GM12875 (cell line): ENCODE measurements around the gene PABPC1L2A.
"Not testable (repeated sequence)": the region's sequence is repeated elsewhere in the genome, so short reads cannot be mapped to it uniquely, and the experiment has no call there.

Experiments used
- H3K4me3 ChIP-seq: one replicate; pipeline ENCODE4 v1.5.1; 2011; ENCODE audit warnings: low read depth, low read length, control low read depth
- TF ChIP-seq, protein P1 (sequence below): IDR thresholded peaks from 2 replicates; pipeline ENCODE4 v1.5.1; 2011; ENCODE audit warnings: low read depth, mild to moderate bottlenecking, control low read depth, inconsistent platforms, low read length, moderate library complexity, borderline replicate concordance; ENCODE audit not compliant: insufficient read depth

Gene PABPC1L2A

DNA sequence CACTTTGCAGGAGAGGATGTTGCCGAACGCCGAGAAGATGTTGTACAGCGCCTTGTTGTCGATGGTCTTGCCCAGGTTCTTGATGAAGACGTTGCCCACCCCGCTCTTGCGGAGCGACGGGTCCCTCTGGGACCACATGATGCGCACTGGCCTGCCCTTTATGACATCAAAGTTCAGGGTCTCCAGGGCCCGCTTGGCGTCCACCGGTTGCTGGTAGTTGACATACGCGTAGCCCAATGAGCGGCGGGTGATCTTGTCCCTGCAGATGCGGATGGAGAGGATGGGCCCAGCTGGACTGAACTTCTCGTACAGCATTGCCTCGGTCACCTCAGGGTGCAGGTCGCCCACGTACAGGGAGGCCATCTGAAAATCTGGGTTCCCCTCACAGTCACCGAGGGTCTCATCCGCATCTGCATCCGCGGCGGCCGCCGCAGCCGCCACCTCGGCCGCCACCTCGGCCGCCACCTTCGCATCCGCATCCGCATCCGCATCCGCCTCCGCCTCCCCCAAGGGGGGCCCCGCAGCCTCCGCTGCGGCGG, at the start of gene PABPC1L2A:
Gene PABPC1L2A (minus strand): TSS at position 489 of the 539 bp plus-strand sequence. CDS start 126 bp downstream, at position 363.
- H3K4me3 ChIP-seq, result not testable (repeated sequence)

DNA sequence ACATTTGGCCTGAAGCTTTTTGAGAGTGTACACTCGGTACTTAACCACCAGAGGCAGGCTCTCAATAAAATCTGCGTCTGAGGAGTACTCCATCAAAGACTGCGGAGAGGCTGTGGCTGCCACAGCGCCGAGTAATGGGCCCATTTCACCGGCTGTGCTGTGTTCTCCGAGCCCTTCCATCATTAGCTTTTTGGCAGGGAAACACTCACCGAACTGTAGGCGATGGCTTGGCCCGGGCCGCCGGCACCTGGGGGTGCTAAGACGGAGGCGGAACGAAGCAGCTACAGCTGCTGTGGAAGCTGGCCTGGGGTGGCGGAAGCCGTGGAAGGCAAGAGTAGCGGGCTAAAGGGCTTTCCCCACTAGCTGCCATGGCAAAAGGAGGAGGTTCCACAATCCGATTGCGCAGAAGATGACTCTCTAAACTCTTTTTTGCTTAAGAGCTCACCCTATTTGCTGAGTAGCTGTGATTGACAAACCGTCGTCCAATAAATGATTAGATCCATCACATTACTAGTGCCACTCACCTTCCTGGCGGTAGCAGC, 48.5 kb upstream of the PABPC1L2A start:
- H3K4me3 ChIP-seq, result no peak overlapping the region
- TF ChIP-seq, protein P1, sequence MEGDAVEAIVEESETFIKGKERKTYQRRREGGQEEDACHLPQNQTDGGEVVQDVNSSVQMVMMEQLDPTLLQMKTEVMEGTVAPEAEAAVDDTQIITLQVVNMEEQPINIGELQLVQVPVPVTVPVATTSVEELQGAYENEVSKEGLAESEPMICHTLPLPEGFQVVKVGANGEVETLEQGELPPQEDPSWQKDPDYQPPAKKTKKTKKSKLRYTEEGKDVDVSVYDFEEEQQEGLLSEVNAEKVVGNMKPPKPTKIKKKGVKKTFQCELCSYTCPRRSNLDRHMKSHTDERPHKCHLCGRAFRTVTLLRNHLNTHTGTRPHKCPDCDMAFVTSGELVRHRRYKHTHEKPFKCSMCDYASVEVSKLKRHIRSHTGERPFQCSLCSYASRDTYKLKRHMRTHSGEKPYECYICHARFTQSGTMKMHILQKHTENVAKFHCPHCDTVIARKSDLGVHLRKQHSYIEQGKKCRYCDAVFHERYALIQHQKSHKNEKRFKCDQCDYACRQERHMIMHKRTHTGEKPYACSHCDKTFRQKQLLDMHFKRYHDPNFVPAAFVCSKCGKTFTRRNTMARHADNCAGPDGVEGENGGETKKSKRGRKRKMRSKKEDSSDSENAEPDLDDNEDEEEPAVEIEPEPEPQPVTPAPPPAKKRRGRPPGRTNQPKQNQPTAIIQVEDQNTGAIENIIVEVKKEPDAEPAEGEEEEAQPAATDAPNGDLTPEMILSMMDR, result no peak

DNA sequence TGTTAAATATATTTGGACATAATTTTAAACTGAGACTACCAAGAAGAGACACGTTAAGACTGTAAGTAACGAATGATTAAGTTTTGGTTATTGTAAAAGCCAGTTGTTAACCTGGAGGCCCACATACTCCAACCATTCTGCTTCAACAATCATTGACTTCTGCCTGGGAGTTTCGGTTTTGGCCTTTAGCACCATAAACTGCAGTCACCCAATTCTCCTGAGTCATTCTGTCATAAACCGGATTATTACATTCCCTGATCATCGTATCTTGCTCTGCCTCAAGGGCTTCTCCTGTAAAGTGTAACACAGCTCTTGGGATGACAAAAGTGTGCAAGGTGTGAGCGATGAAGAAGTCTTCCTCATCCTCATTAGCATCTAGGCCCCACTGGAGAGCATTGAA, 46.9 kb upstream of the PABPC1L2A start:
- TF ChIP-seq, protein P1, result no peak
- H3K4me3 ChIP-seq, result no peak overlapping the region

DNA sequence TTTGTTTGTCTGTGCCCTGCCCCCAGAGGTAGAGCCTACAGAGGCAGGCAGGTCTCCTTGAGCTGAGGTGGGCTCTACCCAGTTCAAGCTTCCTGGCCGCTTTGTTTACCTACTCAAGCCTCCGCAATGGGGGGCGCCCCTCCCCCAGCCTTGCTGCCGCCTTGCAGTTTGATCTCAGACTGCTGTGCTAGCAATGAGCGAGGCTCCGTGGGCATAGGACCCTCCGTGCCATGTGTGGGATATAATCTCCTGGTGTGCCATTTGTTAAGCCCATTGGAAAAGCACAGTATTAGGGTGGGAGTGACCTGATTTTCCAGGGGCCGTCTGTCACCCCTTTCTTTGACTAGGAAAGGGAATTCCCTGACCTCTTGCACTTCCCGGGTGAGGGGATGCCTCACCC, 20.2 kb upstream of the PABPC1L2A start:
- H3K4me3 ChIP-seq, result not testable (repeated sequence)

DNA sequence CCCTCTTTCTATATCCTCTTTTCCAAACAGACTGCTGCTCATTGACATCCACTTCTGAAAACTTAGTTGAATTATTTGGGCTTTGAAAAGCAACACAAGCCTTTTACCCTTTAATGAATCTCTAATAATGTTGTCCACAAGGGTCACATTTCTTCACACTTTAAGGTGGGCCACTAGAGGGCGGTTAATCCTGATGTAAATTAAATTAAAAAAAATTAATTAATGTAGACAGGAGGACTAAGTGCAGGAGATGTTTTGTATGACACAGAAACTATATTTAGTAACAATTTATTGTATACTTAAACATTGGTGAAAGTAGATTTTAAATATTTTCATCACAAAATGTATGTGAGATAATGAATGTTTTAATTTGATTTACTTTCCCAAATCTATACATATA, 7.5 kb upstream of the PABPC1L2A start:
- H3K4me3 ChIP-seq, result not testable (repeated sequence)

DNA sequence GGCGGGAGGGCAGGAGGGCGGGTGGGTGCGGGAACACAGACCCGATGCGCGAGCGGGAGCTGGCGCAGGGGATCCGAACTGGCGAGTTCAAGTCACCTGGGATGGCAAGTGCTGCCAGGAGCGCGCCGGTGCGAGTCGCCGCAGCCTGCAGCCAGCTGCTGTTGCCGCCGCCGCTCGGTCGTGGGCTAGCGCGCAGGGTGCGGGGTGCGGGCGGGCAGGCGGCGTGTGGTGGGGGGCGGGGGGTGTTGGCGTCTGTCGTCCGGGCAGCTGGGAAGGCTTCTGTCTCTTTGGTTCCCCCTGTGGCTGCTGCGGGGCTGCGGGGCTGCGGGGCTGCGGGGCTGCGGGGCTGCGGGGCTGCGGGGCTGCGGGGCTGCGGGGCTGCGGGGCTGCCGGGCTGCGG, 572 bp upstream of the PABPC1L2A start:
- H3K4me3 ChIP-seq, result not testable (repeated sequence)

DNA sequence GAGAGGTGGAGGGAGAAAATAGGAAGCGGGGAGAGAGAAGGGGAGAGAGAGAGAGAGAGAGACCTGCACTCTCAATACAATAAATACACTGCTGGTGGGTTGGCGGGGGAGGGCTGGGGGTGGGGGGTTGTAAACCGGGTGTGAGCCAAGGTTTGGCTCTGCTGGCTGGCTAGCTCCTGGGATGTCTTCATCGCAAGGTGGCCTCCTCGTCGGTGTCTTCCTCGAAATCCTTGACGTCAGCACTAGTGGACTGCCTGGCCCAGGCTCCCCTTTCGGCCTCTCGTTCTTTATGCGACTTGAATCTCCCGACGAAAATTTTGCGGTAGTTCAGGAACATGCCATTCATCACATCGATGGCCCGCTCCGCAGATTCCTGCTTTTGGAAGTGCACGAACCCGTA, 715 bp downstream of the PABPC1L2A start:
- not testable (repeated sequence) for H3K4me3 ChIP-seq

DNA sequence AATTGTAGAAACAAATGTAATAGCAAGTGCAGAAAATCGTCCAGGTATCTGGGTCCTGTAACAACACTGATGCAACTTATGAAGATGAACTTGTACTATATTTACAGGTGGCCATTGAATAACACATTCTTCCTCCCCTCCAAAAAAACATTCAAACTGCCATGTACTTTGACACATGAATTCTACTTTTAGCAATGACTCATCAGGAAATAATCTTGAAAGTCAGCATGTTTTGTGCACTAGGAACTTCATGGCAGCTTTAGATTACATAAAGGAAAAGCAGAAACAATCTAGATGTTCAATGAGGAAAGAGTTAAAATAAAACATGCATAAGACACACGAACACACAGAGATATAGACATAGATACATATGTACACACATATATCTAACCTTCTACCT, 2.5 kb downstream of the PABPC1L2A start:
- no peak overlapping the region for H3K4me3 ChIP-seq
- TF ChIP-seq, protein P1, result no peak

DNA sequence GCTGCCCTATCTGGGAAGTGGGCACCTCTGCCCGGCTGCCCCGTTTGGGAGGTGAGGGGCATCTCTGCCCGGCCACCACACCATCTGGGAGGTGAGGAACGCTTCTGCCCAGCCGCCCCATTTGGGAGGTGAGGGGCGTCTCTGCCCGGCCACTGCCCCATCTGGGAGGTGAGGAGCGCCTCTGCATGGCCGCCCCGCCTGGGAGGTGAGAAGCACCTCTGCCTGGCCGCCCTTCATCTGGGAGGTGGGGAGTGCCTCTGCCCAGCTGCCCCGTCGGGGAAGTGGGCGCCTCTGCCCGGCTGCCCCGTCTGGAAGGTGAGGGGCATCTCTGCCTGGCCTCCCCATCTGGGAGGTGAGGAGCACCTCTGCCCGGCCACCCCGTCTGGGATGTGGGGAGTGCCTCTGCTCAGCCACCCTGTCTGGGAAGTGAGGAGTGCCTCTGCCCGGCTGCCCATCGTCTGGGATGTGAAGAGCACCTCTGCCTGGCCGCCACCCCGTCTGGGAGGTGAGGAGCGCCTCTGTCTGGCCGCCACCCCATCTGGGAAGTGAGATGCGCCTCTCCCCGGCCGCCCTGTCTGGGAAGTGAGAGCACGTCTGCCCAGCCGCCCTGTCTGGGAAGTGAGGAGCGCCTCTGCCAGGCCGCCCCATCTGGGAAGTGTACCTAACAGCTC, 9.8 kb downstream of the PABPC1L2A start:
- H3K4me3 ChIP-seq, result no peak overlapping the region
- TF ChIP-seq, protein P1, result no peak
